Parathyroid adenoma (tissue), 2 donors: ENCODE results near the gene BCAR1.

Experiments
- H2AFZ ChIP-seq: fragments of 300-600 bp; sonication (generic); one replicate; pipeline ENCODE4 v1.7.0; 2017; ENCODE audit warnings: antibody characterized with exemption, mild to moderate bottlenecking
- H3K27ac ChIP-seq: fragments of 300-600 bp; sonication (generic); one replicate; pipeline ENCODE4 v1.7.0; 2017
- H3K27me3 ChIP-seq: fragments of 300-600 bp; sonication (generic); one replicate; pipeline ENCODE4 v1.7.0; 2017; ENCODE audit warnings: low read length; ENCODE audit not compliant: control insufficient read depth, insufficient read depth
- H3K36me3 ChIP-seq: fragments of 300-600 bp; sonication (generic); one replicate; pipeline ENCODE4 v1.7.0; 2017; ENCODE audit warnings: low read length; ENCODE audit not compliant: control insufficient read depth, insufficient read depth
- H3K4me1 ChIP-seq: fragments of 300-600 bp; sonication (generic); one replicate; pipeline ENCODE4 v1.7.0; 2017; ENCODE audit warnings: control low read depth
- H3K4me2 ChIP-seq: fragments of 300-600 bp; sonication (generic); one replicate; pipeline ENCODE4 v1.7.0; 2017; ENCODE audit warnings: low read length
- H3K4me3 ChIP-seq: fragments of 300-600 bp; sonication (generic); one replicate; pipeline ENCODE4 v1.7.0; 2017; ENCODE audit warnings: low read depth, low read length
- H3K79me2 ChIP-seq: fragments of 300-600 bp; sonication (generic); one replicate; pipeline ENCODE4 v1.7.0; 2017; ENCODE audit warnings: control low read depth
- H3K9ac ChIP-seq: fragments of 300-600 bp; sonication (generic); one replicate; pipeline ENCODE4 v1.7.0; 2017; ENCODE audit warnings: mild to moderate bottlenecking
- H3K9me3 ChIP-seq: fragments of 300-600 bp; sonication (generic); one replicate; pipeline ENCODE4 v1.7.0; 2017; ENCODE audit warnings: low read length; ENCODE audit not compliant: control insufficient read depth
- TF ChIP-seq, protein P1 (sequence below): fragments of 300-600 bp; sonication (generic); IDR thresholded peaks from one replicate; pipeline ENCODE4 v1.7.0; 2017; ENCODE audit warnings: antibody characterized with exemption, mild to moderate bottlenecking
- donor health status: primary hyperparathyroidism.

The BCAR1 gene

DNA sequence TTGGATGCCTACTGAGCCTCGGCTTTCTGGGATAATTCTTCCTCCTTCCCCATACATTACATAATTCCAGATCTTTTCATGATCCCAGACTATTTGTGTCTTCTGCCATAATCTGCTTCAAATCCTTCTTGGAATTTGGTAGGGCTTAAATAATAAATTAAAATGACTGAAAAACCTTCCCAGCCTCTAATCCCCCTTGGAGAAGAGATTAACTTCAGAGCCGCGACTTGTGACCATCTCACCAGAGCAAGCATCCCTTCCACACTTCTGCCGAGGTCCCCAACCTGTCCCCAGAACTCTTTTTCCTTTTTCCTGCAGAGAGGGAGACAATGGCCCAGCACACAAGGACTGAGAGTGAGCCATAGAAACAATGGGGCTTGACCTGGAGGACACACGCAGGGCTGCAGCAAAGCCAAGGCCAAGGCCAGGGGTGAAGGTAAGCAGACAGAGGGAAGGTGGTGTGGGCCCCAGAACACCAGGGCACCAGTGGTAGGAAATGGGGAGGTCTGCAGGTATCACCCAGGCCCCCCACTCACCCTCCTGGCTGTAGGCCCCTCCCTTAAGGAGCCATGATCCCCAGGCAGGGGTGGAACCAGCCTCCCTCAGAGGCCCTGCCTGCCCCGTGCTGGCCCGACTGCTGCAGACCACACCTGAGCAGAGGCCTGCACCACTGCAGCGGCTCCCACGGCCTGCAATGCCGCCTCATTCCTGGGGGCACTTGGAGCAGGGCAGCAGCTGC, 9.6 kb upstream of the BCAR1 start:
- no peak overlapping the region for H3K27ac ChIP-seq
- H3K4me1 ChIP-seq: peaks cover 26% of the 10 kb centered on the region
- H3K9me3 ChIP-seq: no peaks in the 10 kb centered on the region
- no peak overlapping the region for H2AFZ ChIP-seq
- TF ChIP-seq, protein P1, sequence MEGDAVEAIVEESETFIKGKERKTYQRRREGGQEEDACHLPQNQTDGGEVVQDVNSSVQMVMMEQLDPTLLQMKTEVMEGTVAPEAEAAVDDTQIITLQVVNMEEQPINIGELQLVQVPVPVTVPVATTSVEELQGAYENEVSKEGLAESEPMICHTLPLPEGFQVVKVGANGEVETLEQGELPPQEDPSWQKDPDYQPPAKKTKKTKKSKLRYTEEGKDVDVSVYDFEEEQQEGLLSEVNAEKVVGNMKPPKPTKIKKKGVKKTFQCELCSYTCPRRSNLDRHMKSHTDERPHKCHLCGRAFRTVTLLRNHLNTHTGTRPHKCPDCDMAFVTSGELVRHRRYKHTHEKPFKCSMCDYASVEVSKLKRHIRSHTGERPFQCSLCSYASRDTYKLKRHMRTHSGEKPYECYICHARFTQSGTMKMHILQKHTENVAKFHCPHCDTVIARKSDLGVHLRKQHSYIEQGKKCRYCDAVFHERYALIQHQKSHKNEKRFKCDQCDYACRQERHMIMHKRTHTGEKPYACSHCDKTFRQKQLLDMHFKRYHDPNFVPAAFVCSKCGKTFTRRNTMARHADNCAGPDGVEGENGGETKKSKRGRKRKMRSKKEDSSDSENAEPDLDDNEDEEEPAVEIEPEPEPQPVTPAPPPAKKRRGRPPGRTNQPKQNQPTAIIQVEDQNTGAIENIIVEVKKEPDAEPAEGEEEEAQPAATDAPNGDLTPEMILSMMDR: no peak
- no peaks in the 10 kb centered on the region for H3K27me3 ChIP-seq
- no peak overlapping the region for H3K9ac ChIP-seq
- H3K36me3 ChIP-seq: no peaks in the 10 kb centered on the region
- H3K79me2 ChIP-seq: peaks cover 68% of the 10 kb centered on the region
- H3K4me3 ChIP-seq: no peak overlapping the region
- H3K4me2 ChIP-seq: no peak overlapping the region

DNA sequence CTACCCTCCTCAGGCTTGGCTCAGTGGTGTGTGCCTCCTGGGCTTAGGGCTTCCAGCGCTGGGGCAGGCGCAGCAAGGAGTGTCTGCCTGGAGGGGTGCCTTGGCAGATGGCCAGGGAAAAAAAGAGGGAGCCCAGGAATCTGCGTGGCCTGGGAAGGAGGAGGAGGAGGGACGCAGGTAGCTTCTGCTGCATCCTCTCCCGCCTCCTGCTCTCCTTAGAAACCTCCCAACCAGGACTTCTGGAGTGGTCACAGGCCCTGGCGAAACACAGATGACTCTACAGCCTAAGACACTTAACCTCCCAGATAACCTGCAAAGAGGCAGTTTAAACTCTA, 7.3 kb upstream of the BCAR1 start:
- H3K79me2 ChIP-seq: peaks cover 78% of the 10 kb centered on the region
- no peak overlapping the region for H2AFZ ChIP-seq
- no peak overlapping the region for H3K27ac ChIP-seq
- H3K4me3 ChIP-seq: no peak overlapping the region
- peaks cover 31% of the 10 kb centered on the region for H3K4me1 ChIP-seq
- no peak overlapping the region for H3K9ac ChIP-seq
- TF ChIP-seq, protein P1: no peak
- H3K4me2 ChIP-seq: no peak overlapping the region
- H3K36me3 ChIP-seq: no peaks in the 10 kb centered on the region
- H3K9me3 ChIP-seq: no peaks in the 10 kb centered on the region
- H3K27me3 ChIP-seq: no peaks in the 10 kb centered on the region

DNA sequence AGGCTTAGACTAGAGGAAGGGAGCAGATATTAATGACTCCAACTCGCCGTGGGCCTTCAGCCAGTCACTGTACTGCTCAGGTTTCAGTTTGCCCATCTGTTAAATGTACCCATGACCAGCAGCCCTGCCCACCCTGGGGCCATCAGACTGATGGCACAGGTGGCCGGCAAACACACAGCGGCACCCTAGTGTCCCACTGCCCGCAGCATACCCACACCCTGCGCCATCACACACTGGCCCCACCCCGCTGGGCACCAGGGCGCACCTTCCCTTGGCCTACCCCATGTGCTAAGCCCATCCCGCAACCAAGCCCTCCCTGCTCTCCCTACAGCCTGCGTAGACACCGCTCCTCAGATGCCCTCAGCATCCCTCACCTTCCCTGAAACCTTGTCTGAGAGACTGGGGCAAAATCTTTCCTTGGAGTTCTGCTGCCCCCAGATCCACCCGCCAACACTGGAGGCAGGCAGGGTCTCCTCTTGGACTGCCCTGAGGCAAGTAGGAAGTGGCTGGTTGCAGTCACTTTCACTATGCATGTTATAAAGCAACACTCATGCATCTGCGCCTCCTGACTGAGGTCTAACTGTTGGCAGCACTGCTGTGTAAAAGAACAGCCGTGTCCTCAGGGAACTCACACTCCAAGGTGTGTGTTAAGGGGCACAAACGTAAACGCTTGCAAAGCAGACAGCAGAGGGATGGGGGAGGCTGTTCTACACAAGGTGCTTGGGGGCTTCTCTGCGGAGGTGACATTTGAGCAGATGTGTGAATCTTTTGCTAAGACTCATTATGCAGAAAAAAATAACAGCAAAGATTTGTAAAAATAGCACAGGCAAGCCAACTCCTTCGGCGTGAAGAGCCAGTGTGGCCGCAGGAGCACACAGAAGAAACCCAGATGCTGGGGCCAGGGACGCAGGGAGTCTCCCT, 6.7 kb upstream of the BCAR1 start:
- no peak overlapping the region for H3K9ac ChIP-seq
- peaks cover 78% of the 10 kb centered on the region for H3K79me2 ChIP-seq
- TF ChIP-seq, protein P1: no peak

DNA sequence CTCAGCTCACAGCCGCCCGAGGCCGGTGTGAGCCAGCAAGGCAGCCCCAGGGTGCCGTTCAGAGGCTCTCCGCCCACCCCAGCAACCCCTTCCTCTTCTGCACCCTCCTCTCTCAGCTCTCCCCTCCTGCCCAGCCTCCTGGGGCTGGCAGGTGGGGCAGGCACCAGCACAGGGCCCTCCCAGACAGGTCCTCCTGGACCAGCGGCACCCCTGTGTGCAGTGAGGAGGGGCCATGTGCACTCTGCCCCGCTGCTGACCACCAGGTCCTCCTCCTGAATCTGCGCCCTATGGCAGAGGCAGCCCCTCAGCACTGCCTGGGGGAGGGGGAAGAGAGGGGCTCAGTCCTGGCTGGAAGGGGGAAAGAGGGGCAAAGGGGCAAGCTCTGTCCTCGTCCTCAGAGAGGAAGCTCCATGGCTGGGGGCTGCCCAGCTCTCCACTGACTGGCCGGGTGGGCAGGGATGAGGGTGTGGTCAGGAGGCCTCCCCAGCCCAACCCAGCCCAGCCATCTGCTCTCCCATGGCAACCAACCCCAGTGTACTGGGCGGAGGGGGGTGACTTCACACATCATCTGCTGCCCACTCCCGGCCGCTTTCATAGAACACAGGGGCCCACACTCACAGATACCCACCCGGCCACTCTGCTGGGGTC, 5.4 kb upstream of the BCAR1 start:
- H3K27ac ChIP-seq: no peak overlapping the region
- H3K9me3 ChIP-seq: no peaks in the 10 kb centered on the region
- H3K4me2 ChIP-seq: no peak overlapping the region
- peaks cover 30% of the 10 kb centered on the region for H3K4me1 ChIP-seq
- TF ChIP-seq, protein P1: no peak
- no peak overlapping the region for H3K9ac ChIP-seq
- H3K4me3 ChIP-seq: no peak overlapping the region
- H2AFZ ChIP-seq: no peak overlapping the region
- peaks cover 65% of the 10 kb centered on the region for H3K79me2 ChIP-seq
- H3K27me3 ChIP-seq: no peaks in the 10 kb centered on the region
- no peaks in the 10 kb centered on the region for H3K36me3 ChIP-seq

More for the DNA sequence above, 6.7 kb upstream of the BCAR1 start:
- H3K4me1 ChIP-seq: peaks cover 31% of the 10 kb centered on the region
- no peak overlapping the region for H3K4me2 ChIP-seq
- no peak overlapping the region for H3K4me3 ChIP-seq
- no peak overlapping the region for H2AFZ ChIP-seq
- no peak overlapping the region for H3K27ac ChIP-seq
- no peaks in the 10 kb centered on the region for H3K27me3 ChIP-seq
- no peaks in the 10 kb centered on the region for H3K9me3 ChIP-seq
- H3K36me3 ChIP-seq: no peaks in the 10 kb centered on the region
